SU-DHL-6 (cell line): ENCODE measurements around the gene ITGA7.
A peak's percentile ranks its signal among the peaks of the same experiment; 100 is the strongest.

Experiments
- H2AFZ ChIP-seq: fragments of 200-600 bp; sonication (generic); 2 replicates; pipeline ENCODE4 v1.6.1; 2014; ENCODE audit warnings: low read depth, mild to moderate bottlenecking, moderate library complexity, mixed read lengths, antibody characterized with exemption, low read length; ENCODE audit not compliant: severe bottlenecking
- H3F3A ChIP-seq: fragments of 200-600 bp; shearing (Covaris generic); 2 replicates; pipeline ENCODE4 v1.6.0; 2016; ENCODE audit warnings: antibody characterized with exemption, mild to moderate bottlenecking; ENCODE audit not compliant: insufficient read depth
- H3K27ac ChIP-seq: fragments of 200-600 bp; sonication (generic); 2 replicates; pipeline ENCODE4 v1.5.1; 2016; ENCODE audit warnings: low read depth, mild to moderate bottlenecking, low read length, moderate library complexity, mixed read lengths
- H3K27me3 ChIP-seq: fragments of 200-600 bp; sonication (generic), shearing (Covaris generic); 2 replicates; pipeline ENCODE4 v1.6.0; 2014; ENCODE audit warnings: mild to moderate bottlenecking, low read length
- H3K36me3 ChIP-seq: fragments of 200-600 bp; sonication (generic); 2 replicates; pipeline ENCODE4 v1.6.1; 2014; ENCODE audit warnings: mild to moderate bottlenecking, low read length, mixed read lengths
- H3K4me2 ChIP-seq: fragments of 300-600, 200-600 bp; shearing (Covaris generic), sonication (generic); 2 replicates; pipeline ENCODE4 v1.6.0; 2014; ENCODE audit warnings: low read length, low read depth, mild to moderate bottlenecking; ENCODE audit not compliant: poor library complexity, severe bottlenecking
- H3K4me3 ChIP-seq: fragments of 200-600 bp; sonication (generic); 2 replicates; pipeline ENCODE4 v1.5.1; 2014; ENCODE audit warnings: antibody characterized with exemption, low read length, mild to moderate bottlenecking, mixed read lengths; ENCODE audit not compliant: insufficient read depth, poor library complexity, severe bottlenecking
- H3K79me2 ChIP-seq: fragments of 200-600 bp; sonication (generic); 2 replicates; pipeline ENCODE4 v1.6.1; 2014; ENCODE audit warnings: mild to moderate bottlenecking, low read length, moderate library complexity; ENCODE audit not compliant: insufficient read depth
- H3K9ac ChIP-seq: fragments of 200-600 bp; sonication (generic); 2 replicates; pipeline ENCODE4 v1.7.0; 2014; ENCODE audit warnings: mild to moderate bottlenecking, low read length
- H3K9me2 ChIP-seq: fragments of 200-600 bp; sonication (generic); replicated peaks from 2 replicates; pipeline ENCODE4 v1.6.1; 2014; ENCODE audit warnings: low read length; ENCODE audit not compliant: insufficient read depth
- H3K9me3 ChIP-seq: fragments of 200-600 bp; sonication (generic); 2 replicates; pipeline ENCODE4 v1.6.1; 2014; ENCODE audit warnings: low read length, mixed read lengths; ENCODE audit not compliant: insufficient read depth
- H4K20me1 ChIP-seq: fragments of 200-600 bp; sonication (generic); 2 replicates; pipeline ENCODE4 v1.6.1; 2014; ENCODE audit warnings: low read depth, mild to moderate bottlenecking, antibody characterized with exemption, low read length, moderate library complexity, mixed read lengths
- CTCF ChIP-seq: fragments of 200-600 bp; sonication (generic); IDR thresholded peaks from one replicate; pipeline ENCODE4 v1.5.1; 2017; ENCODE audit warnings: antibody characterized with exemption, mild to moderate bottlenecking, low read length, moderate library complexity; ENCODE audit not compliant: insufficient read depth, poor library complexity, severe bottlenecking
- EZH2phosphoT487 ChIP-seq: fragments of 200-600 bp; sonication (generic), shearing (Covaris generic); conservative IDR thresholded peaks from 2 replicates; pipeline ENCODE4 v1.6.1; 2018; ENCODE audit warnings: mild to moderate bottlenecking, antibody characterized with exemption, low read length, moderate library complexity, mixed read lengths

Gene ITGA7

GRCh38 chr12:55715833-55716581 is 8.3 kb upstream of the ITGA7 start, which contains the start of gene BLOC1S1:
Gene BLOC1S1, plus strand, starts transcription at chr12:55716046. Its CDS starts 6 bp downstream, at chr12:55716052.
- H3K9me2 ChIP-seq: no peaks in the 10 kb centered on the region
- no peaks in the 10 kb centered on the region for H3K36me3 ChIP-seq
- peak within 1 kb of the TSS; percentile 73 for H3K9ac ChIP-seq
- H3K27me3 ChIP-seq: no peaks in the 10 kb centered on the region
- H3K4me2 ChIP-seq: peak within 1 kb of the TSS; percentile 74
- peak within 1 kb of the TSS; percentile 88 for H2AFZ ChIP-seq
- TF ChIP-seq CTCF (no peak), EZH2phosphoT487 (no peak)
- H3K9me3 ChIP-seq: no peaks in the 10 kb centered on the region
- peak within 1 kb of the TSS; percentile 86 for H3K4me3 ChIP-seq
- no peaks in the 10 kb centered on the region for H4K20me1 ChIP-seq
- H3F3A ChIP-seq: no peaks in the 10 kb centered on the region
- peak within 1 kb of the TSS; percentile 85 for H3K27ac ChIP-seq
- no peaks in the 10 kb centered on the region for H3K79me2 ChIP-seq

- H3K9ac ChIP-seq: peak overlapping the region; percentile 73
- H2AFZ ChIP-seq: peak overlapping the region; percentile 88
- no peaks in the 10 kb centered on the region for H3K27me3 ChIP-seq
- H3K36me3 ChIP-seq: no peaks in the 10 kb centered on the region
- no peaks in the 10 kb centered on the region for H3K9me3 ChIP-seq
- no peaks in the 10 kb centered on the region for H3K79me2 ChIP-seq
- H3K4me2 ChIP-seq: peak overlapping the region; percentile 74
- H3F3A ChIP-seq: no peaks in the 10 kb centered on the region
- no peaks in the 10 kb centered on the region for H3K9me2 ChIP-seq
- peak overlapping the region; percentile 85 for H3K27ac ChIP-seq
- no peaks in the 10 kb centered on the region for H4K20me1 ChIP-seq
- TF ChIP-seq CTCF: no peak
- TF ChIP-seq EZH2phosphoT487: no peak
- peak overlapping the region; percentile 86 for H3K4me3 ChIP-seq
Observed at GRCh38 chr12:55715169-55715764, 7.6 kb upstream of the ITGA7 start.

GRCh38 chr12:55713721-55714120 is 6.0 kb upstream of the ITGA7 start:
- Histone ChIP-seq H3K9me2 (no peaks in the 10 kb centered on the region), H3K4me3 (no peak overlapping the region), H3K27ac (no peak overlapping the region), H2AFZ (no peak overlapping the region), H3K4me2 (no peak overlapping the region), H3K36me3 (no peaks in the 10 kb centered on the region), H4K20me1 (no peaks in the 10 kb centered on the region), H3F3A (no peaks in the 10 kb centered on the region), H3K9ac (no peak overlapping the region), H3K9me3 (no peaks in the 10 kb centered on the region), H3K79me2 (no peaks in the 10 kb centered on the region), H3K27me3 (no peaks in the 10 kb centered on the region)
- TF ChIP-seq EZH2phosphoT487: no peak
- TF ChIP-seq CTCF: no peak
